Dedifferentiated amniotic fluid mesenchymal stem cell (primary cell): ENCODE results near the gene RSPH1.

Source experiments
- DNase-seq: peaks from one replicate; pipeline ENCODE4 v3.0.0-alpha.2; 2016; ENCODE audit errors: extremely low spot score

The RSPH1 gene

DNA sequence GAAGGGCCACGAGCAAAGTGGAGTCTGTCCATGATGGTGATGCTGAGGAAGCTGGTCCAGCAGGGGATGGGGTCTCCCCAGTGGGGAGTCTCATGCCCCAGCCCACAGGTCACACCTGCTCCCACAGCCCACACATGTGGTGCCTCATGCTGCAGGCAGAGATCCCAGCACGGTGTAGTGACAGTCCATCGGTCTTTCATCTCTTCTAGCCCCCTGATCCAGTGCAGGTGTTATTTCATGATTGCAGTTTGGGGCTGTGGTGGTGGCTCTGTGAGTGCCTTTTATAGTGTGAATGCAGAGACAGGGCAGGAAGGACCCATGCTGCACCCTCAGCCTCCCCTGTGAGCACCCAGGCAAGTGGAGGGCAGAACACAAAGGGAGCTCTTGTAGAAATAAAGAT lies 47.3 kb downstream of the RSPH1 start:
- no peak for DNase-seq

GRCh38 chr21:42447732-42448131 lies 48.3 kb downstream of the RSPH1 start:
- no peak for DNase-seq

DNA sequence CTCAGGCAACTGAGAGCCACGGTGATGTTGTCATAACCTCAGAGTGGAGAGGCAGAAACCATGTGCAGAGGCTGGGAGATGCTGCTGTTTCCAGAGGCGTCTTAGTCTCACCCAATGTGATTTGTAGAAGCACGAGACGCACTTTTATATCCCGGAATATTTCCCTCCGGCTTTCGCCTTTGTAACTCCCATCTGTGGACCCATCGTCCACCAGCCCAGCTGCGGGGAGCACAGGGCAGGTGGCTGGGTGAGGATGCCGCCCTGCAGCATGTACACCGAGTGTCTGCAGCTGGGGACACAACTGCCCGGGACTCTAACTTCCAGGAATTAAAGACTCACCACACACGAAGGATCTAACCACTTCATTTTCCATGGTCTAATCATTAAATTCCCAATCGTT lies 48.8 kb downstream of the RSPH1 start:
- DNase-seq = no peak

DNA sequence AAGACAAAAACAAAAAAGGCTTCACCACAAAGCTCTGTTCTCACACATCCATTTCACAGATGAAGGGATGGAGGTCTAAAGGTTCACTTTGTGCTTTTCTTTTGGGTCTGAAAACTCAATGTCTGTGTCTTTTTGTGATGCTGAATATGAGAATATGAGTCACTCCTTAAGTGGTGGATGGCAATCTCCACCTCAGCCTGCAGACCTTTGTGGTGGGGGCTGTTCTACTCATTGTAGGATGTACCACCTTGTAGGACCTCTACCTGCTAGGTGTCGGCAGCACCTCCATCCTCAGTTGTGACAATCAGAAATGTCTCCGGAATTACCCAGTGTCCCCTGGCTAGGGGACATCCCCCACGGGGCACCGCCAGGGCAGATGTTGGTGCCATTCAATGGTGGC lies 49.5 kb downstream of the RSPH1 start:
- no peak for DNase-seq

DNA sequence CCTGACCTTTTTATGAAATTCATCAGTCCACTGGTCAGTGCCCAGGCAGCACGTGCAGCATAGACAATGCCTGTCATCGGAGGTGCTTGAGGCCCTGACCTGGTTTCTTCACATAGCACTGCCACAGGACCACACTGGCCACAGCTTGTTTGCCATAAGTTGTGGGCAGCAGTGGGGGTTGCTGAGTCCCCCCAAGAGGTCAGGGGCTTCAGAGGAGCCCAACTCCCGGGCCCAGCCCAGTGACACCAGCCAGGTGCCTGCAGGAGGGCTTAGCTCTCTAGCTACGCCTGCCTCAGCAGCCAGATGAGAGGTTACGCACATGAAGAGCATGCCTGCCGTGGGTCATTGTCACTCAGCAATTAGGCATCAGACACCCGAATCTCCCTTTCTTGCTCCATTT lies 50.7 kb downstream of the RSPH1 start:
- no peak for DNase-seq

- no peak for DNase-seq
Observed at GRCh38 chr21:42444745-42445059, 51.3 kb downstream of the RSPH1 start.

GRCh38 chr21:42443876-42444744 lies 51.9 kb downstream of the RSPH1 start:
- DNase-seq = no peak

GRCh38 chr21:42443181-42443785 lies 52.7 kb downstream of the RSPH1 start:
- no peak for DNase-seq

DNA sequence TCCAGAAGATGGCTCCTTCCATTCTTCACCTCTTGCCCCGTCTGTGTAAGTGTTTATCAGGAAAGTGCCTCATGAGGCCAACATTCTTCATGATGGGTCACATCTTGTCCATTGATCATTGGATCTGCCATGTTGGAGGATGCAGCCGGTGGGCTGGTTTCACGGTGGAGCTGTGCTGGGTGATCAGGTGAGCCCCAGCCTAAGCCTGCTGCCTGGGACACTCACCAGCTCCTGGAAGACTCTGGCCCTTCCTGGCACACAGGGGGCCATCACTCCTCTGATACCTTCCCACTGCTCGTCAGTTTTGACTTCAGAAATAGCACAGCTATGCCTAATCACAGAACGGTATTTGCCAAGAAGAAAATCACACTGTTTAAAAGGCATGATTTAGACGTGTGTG lies 54.1 kb downstream of the RSPH1 start:
- no peak for DNase-seq

GRCh38 chr21:42440187-42440792 lies 55.7 kb downstream of the RSPH1 start:
- DNase-seq = no peak

GRCh38 chr21:42439284-42440186 lies 56.5 kb downstream of the RSPH1 start:
- DNase-seq = no peak

DNA sequence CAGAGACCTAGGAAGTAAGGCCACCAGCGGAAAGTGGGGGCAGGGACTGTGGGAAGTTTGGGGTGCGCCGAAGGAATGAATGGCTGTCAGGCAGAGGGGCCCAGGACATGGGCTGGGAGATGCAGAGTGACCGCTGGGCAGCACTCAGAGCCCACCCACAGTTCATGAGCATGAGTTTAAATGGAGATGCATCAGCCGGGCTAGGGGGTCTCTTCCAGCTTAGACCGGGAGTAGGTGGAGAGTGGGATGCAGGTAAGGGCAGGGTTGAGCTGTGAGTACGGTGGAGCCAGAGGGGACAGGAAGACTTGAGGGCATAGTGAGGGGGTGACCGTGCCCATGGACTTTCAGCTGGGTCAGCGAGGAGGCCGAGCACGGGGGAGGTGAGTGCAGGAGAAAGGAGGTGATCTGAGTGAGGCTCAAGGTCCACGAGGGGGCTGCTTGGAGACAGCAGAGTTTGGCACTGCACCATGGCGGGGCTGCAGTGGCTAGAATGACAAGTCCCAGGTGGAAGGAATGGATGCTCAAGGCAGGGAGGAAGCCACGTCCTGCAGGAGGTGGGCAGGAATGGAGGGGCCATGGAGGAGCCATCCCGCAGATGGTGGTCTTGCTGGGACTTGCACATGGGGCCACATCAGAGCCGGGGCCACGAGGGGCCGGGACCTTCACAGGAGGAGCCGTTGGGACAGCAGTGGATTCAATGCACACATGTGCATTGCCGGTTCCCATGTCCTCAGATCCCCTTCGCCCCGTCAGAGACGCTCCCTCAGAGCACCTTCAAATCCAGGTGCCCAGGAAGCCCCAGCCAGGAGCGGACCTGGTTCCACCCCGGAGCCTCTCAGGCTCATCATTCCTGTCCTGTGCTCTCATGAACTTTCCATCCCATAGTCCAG lies 57.5 kb downstream of the RSPH1 start:
- DNase-seq = no peak

DNA sequence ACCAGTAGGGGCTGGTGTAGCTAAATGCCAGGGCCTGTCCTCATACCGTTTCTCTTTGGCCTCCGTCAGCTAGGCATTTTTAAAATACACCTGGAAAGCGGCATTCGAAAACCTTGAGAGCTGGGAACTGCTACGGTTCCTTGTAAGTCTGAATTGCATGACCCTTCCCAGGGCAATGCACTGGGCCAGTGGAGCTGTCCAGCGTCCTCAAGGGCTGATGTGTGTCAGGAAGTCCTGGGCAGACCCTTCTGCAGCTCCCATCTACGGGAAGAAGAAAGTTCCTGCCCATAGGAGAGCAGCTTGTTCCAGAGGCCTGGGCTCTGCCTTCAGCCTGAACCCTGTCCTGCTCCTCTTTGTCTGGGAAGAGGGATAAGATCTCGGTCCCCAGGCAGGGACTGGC lies 58.2 kb downstream of the RSPH1 start:
- no peak for DNase-seq

DNA sequence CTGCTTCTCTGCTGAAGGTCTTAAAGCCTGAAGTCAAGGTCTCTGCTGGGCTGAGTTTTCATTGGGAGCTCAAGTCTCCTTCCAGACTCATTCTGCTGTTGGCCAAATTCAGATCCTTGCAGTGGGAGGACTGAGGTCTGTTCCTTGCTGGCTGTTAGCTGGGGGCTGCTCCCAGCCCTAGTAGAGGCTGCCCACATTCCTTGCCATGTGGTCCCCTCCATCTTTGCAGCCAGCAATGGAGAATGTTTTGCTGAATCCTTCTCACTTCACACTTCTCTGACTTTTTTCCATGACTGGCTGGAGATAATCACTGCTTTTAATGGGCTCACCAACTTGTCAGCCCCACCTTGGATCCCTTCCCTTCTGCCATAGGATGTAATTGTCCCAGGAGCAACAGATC lies 59.1 kb downstream of the RSPH1 start:
- DNase-seq = no peak

DNA sequence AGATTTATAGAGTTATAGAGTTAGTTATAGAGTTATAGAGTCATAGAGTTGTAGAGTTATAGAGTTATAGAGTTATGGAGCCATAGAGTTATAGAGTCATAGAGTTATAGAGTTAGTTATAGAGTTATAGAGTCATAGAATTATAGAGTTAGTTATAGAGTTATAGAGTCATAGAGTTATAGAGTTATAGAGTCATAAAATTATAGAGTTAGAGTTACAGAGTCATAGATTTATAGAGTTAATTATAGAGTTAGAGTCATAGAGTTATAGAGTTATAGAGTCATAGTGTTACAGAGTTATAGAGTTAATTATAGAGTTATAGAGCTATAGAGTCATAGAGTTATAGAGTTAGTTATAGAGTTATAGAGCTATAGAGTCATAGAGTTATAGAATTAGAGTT lies 60.2 kb downstream of the RSPH1 start:
- DNase-seq = no peak

DNA sequence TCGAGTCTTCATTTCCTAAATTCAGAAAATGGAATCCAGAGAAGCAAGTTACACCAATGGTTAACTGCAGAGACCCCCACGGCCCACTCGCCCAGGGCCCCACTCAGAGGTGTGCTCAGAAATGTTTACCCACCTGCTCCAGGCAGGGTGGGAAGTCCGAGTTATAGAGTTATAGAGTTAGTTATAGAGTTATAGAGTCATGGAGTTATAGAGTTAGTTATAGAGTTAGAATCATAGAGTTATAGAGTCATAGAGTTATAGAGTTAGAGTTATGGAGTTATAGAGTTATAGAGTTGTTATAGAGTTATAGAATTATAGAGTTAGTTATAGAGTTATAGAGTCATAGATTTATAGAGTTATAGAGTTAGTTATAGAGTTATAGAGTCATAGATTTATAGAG lies 60.6 kb downstream of the RSPH1 start:
- no peak for DNase-seq

GRCh38 chr21:42434884-42435283 lies 61.1 kb downstream of the RSPH1 start:
- no peak for DNase-seq

- no peak for DNase-seq
Observed at GRCh38 chr21:42433946-42434551, 62.0 kb downstream of the RSPH1 start.

GRCh38 chr21:42432695-42433094 lies 63.3 kb downstream of the RSPH1 start:
- DNase-seq = no peak

DNA sequence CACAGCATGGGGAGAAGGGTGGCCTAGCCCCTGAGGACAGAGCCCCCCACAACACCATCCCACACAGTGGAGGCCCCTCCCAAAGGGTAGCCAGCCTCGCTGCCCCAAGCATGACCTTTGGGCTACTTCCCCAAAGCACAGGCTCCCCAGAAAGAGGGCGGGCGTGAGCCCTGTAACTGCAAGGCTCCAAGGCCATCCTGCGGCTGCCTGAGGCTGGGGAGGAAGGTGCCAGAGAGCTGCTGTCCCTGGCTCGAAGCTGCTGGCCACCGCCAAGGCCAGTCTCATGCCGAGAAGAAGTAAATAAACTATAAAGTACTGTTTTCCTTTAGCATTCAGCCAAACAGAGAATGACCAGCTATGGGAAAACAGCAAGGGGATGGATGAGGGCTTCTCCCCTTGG lies 64.8 kb downstream of the RSPH1 start:
- no peak for DNase-seq

DNA sequence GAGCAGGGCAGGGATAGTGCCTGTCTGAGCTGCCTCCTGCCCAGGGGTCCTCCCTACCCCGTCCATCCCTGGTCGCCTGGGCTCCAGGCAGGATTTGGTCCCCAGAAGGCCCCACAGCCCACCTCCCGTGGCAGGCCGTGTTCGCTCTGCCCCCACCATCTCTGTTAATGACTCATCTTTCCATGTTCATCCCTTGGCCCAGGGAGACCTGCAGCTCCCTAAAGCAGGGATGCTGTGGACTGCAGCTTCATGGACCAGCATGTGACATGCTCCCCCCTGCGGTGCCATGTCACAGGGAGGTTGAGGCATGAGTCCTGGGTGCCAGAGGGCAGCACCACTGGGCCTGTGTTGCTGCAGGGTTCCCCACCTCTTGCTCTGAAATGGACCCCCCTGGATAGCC lies 65.5 kb downstream of the RSPH1 start:
- no peak for DNase-seq
